Astrocyte (in vitro differentiated cells and primary cell): ENCODE measurements around the gene GSPT1.

ENCODE experiments used
- EZH2 ChIP-seq: IDR thresholded peaks from 2 replicates; pipeline ENCODE4 v1.6.1; 2012; ENCODE audit warnings: mild to moderate bottlenecking, low read length, inconsistent platforms; ENCODE audit not compliant: insufficient read depth
- TF ChIP-seq, protein P1 (sequence below): IDR thresholded peaks from 2 replicates; pipeline ENCODE4 v1.5.1; 2011; ENCODE audit warnings: low read depth, mild to moderate bottlenecking, inconsistent platforms, low read length, moderate library complexity; ENCODE audit not compliant: insufficient read depth

DNA sequence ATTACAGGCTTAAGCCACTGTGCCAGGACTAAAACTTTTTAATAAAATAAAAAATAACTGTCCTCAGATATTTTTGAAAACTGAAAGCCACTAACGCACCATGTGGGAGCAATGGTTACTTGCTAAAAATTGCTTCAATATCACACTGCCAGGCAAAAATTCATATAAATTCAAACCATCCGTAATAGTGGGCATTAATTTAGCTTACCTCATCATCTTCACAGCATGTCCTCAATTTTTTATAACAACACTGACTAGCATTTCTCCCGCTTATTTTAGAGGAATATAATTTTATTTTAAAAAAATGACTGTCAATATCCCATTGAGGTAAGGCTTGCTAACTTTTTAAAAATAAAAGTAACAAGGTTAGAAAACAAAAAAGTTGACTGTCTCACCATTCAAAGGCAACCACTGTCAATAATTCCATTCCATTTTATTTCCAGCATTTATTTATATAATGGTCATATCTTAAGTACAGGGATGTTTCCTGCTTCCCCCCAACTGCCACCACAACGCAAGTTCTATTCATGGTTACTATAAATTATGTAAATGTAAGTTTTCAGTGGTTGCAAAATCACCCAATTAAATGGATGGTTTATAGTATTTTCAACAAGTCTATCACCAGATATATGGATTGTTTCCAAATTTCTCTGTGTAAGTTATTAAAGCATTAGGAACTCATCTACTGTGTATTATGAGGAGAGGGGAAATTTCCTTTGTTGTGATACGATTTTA is 25.4 kb downstream of the GSPT1 start:
- TF ChIP-seq, protein P1, sequence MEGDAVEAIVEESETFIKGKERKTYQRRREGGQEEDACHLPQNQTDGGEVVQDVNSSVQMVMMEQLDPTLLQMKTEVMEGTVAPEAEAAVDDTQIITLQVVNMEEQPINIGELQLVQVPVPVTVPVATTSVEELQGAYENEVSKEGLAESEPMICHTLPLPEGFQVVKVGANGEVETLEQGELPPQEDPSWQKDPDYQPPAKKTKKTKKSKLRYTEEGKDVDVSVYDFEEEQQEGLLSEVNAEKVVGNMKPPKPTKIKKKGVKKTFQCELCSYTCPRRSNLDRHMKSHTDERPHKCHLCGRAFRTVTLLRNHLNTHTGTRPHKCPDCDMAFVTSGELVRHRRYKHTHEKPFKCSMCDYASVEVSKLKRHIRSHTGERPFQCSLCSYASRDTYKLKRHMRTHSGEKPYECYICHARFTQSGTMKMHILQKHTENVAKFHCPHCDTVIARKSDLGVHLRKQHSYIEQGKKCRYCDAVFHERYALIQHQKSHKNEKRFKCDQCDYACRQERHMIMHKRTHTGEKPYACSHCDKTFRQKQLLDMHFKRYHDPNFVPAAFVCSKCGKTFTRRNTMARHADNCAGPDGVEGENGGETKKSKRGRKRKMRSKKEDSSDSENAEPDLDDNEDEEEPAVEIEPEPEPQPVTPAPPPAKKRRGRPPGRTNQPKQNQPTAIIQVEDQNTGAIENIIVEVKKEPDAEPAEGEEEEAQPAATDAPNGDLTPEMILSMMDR: no peak
- no peak for TF ChIP-seq EZH2
